ENCODE results near the gene C1orf198. TPM values are rescaled to one million over a fixed set of nuclear protein-coding genes. Genes with fewer than 3 reads are reported as not detected.
A peak's percentile ranks its signal among the peaks of the same experiment; 100 is the strongest.

The C1orf198 gene
- total RNA-seq, 1 experiment from 2014 or later: 22.9 TPM

DNA sequence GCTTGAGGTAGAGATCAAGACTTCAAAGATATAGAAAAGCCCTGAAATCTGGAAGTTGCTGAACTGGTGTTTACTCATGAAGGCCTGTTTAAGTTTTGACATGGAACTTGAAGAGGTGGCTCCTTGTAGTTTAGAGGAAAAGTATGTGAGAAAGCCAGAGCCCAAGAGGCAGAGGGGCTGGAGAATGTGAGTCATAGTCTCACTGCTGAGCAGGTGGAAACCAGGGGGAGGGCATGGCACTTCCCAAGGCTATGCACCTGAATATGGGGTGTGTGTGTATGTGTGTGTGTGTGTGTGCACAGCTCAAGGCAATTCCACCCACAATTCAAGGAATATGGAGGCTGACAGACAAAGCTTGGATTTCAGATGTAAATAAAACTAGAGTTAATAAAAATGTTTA lies 46.8 kb upstream of the C1orf198 start (continued):
- TF ChIP-seq, protein P1, sequence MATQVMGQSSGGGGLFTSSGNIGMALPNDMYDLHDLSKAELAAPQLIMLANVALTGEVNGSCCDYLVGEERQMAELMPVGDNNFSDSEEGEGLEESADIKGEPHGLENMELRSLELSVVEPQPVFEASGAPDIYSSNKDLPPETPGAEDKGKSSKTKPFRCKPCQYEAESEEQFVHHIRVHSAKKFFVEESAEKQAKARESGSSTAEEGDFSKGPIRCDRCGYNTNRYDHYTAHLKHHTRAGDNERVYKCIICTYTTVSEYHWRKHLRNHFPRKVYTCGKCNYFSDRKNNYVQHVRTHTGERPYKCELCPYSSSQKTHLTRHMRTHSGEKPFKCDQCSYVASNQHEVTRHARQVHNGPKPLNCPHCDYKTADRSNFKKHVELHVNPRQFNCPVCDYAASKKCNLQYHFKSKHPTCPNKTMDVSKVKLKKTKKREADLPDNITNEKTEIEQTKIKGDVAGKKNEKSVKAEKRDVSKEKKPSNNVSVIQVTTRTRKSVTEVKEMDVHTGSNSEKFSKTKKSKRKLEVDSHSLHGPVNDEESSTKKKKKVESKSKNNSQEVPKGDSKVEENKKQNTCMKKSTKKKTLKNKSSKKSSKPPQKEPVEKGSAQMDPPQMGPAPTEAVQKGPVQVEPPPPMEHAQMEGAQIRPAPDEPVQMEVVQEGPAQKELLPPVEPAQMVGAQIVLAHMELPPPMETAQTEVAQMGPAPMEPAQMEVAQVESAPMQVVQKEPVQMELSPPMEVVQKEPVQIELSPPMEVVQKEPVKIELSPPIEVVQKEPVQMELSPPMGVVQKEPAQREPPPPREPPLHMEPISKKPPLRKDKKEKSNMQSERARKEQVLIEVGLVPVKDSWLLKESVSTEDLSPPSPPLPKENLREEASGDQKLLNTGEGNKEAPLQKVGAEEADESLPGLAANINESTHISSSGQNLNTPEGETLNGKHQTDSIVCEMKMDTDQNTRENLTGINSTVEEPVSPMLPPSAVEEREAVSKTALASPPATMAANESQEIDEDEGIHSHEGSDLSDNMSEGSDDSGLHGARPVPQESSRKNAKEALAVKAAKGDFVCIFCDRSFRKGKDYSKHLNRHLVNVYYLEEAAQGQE (IDR thresholded peaks at IDR 0.05; ENCODE audit: low read depth): no peak
- TF ChIP-seq SRF (IDR thresholded peaks at IDR 0.05; ENCODE audit: low read depth) (peak; percentile 18; the same call in 1 of the 2 replicates), CEBPB (IDR thresholded peaks at IDR 0.05; ENCODE audit: low read depth) (no peak), JUND (IDR thresholded peaks at IDR 0.05) (peak; percentile 79), ELF1 (IDR thresholded peaks at IDR 0.05; ENCODE audit: borderline replicate concordance, low read depth) (no peak), SIN3A (IDR thresholded peaks at IDR 0.05; ENCODE audit: low read depth) (no peak), EZH2 (IDR thresholded peaks at IDR 0.05) (no peak), EZH2phosphoT487 (IDR thresholded peaks at IDR 0.05; ENCODE audit: borderline replicate concordance) (no peak), RAD21 (IDR thresholded peaks at IDR 0.05; ENCODE audit: low read depth) (no peak), YY1 (IDR thresholded peaks at IDR 0.05; ENCODE audit: extremely low read depth, insufficient replicate concordance, low read depth, low read length) (no peak), CBX3 (IDR thresholded peaks at IDR 0.05; ENCODE audit: low read depth) (no peak)
- TF ChIP-seq, protein P2, sequence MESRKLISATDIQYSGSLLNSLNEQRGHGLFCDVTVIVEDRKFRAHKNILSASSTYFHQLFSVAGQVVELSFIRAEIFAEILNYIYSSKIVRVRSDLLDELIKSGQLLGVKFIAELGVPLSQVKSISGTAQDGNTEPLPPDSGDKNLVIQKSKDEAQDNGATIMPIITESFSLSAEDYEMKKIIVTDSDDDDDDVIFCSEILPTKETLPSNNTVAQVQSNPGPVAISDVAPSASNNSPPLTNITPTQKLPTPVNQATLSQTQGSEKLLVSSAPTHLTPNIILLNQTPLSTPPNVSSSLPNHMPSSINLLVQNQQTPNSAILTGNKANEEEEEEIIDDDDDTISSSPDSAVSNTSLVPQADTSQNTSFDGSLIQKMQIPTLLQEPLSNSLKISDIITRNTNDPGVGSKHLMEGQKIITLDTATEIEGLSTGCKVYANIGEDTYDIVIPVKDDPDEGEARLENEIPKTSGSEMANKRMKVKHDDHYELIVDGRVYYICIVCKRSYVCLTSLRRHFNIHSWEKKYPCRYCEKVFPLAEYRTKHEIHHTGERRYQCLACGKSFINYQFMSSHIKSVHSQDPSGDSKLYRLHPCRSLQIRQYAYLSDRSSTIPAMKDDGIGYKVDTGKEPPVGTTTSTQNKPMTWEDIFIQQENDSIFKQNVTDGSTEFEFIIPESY (IDR thresholded peaks at IDR 0.05; ENCODE audit: extremely low read depth, insufficient replicate concordance, low read length): no peak

Measured in HCT116 (cell line).